Common myeloid progenitor, CD34-positive (primary cell): ENCODE data around the gene PHF3.

Experiments used
- CTCF ChIA-PET: fragments of 350-600 bp; sonication (Branson Sonifier 250); formaldehyde crosslinking; loops from one replicate; lab custom pipeline; 2021; ENCODE audit warnings: antibody characterized with exemption; lab: Charles Lee
- POLR2A ChIA-PET: fragments of 350-600 bp; sonication (Branson Sonifier 250); formaldehyde crosslinking; loops from one replicate; lab custom pipeline; 2021; ENCODE audit warnings: antibody characterized with exemption; lab: Charles Lee
- DNase-seq, 3 donors: peaks; one replicate each; pipeline versions ENCODE4 v3.0.0 to v3.0.0-alpha.2; 2013
- H3K27ac ChIP-seq, 2 experiments: 1 replicate in 1 of 2; 2 replicates in 1 of 2; pipeline ENCODE4 v1.7.0; 2013; ENCODE audit warnings: inconsistent platforms in 2 of 2, low read length in 2 of 2, mild to moderate bottlenecking in 2 of 2, low read depth in 1 of 2, moderate library complexity in 1 of 2; ENCODE audit not compliant: severe bottlenecking in 2 of 2, insufficient read depth in 1 of 2, poor library complexity in 1 of 2
- H3K27me3 ChIP-seq, 5 experiments: replicated peaks in 2 of 5; 1 replicate in 3 of 5; 2 replicates in 2 of 5; pipeline versions ENCODE4 v1.6.1 to v1.7.0; 2013; ENCODE audit warnings: low read length in 4 of 5, mild to moderate bottlenecking in 2 of 5, moderate library complexity in 2 of 5, inconsistent platforms in 1 of 5; ENCODE audit not compliant: insufficient read depth in 5 of 5, control insufficient read depth in 4 of 5
- H3K36me3 ChIP-seq, 4 experiments: 1 replicate in 2 of 4; 2 replicates in 2 of 4; pipeline versions ENCODE4 v1.6.1 to v1.7.0; 2013; ENCODE audit warnings: low read length in 3 of 4, control low read depth in 1 of 4, mild to moderate bottlenecking in 1 of 4; ENCODE audit not compliant: control insufficient read depth in 4 of 4, insufficient read depth in 4 of 4
- H3K4me1 ChIP-seq, 4 experiments: 1 replicate in 3 of 4; 2 replicates in 1 of 4; pipeline versions ENCODE4 v1.6.1 to v1.7.1; 2013; ENCODE audit warnings: low read length in 3 of 4, mild to moderate bottlenecking in 3 of 4, control low read depth in 1 of 4, inconsistent platforms in 1 of 4, moderate library complexity in 1 of 4; ENCODE audit not compliant: control insufficient read depth in 4 of 4, insufficient read depth in 4 of 4; ENCODE audit errors: control extremely low read depth in 1 of 4
- H3K4me3 ChIP-seq, 7 experiments: 1 replicate in 4 of 7; 2 replicates in 3 of 7; pipeline versions ENCODE4 v1.5.1 to v1.7.0; 2013; ENCODE audit warnings: mild to moderate bottlenecking in 7 of 7, low read length in 6 of 7, moderate library complexity in 6 of 7, inconsistent platforms in 2 of 7, low read depth in 2 of 7, control low read depth in 1 of 7; ENCODE audit not compliant: insufficient read depth in 4 of 7, control insufficient read depth in 1 of 7; ENCODE audit errors: extremely low read depth in 1 of 7
- H3K9me3 ChIP-seq, 5 experiments: 1 replicate in 4 of 5; 2 replicates in 1 of 5; pipeline versions ENCODE4 v1.6.1 to v1.7.1; 2013; ENCODE audit warnings: low read length in 4 of 5, mild to moderate bottlenecking in 2 of 5, inconsistent platforms in 1 of 5, low read depth in 1 of 5, moderate library complexity in 1 of 5; ENCODE audit not compliant: control insufficient read depth in 4 of 5, insufficient read depth in 2 of 5; ENCODE audit errors: control extremely low read depth in 1 of 5
- WGBS: methylation state at CpG from one replicate; pipeline ENCODE4 v1.1.5; 2013; ENCODE audit not compliant: insufficient coverage; 5-methylcytosine and 5-hydroxymethylcytosine counted together

The PHF3 gene

GRCh38 chr6:63643862-63644261, 8.3 kb downstream of the PHF3 start:
- Histone ChIP-seq H3K9me3 (no peaks in the 10 kb centered on the region), H3K27me3 (no peaks in the 10 kb centered on the region), H3K36me3 (peaks cover 3 to 10% (median 6%) of the 10 kb centered on the region in 4 experiments), H3K4me3 (peak overlapping the region in 1 of 7 experiments; percentile 36), H3K27ac (peak overlapping the region; percentile 40 to 73), H3K4me1 (peaks cover 0 to 20% (median 10%) of the 10 kb centered on the region in 4 experiments)
- WGBS: no CpG with 5 or more reads among the region's 1 CpG
- peak; percentile 78 to 91 (median 88) for DNase-seq
- ChIA-PET CTCF (interaction anchor here (1.5 to 1.8 kb wide), 2 partner anchors 42 to 45 kb away, joined by 4 read pairs; no protein-coding TSS in a partner anchor), POLR2A (no interaction called here)

- CTCF ChIA-PET: interaction anchor here (1.8 kb wide), 1 partner anchor 46 kb away, joined by 4 read pairs; no protein-coding TSS in a partner anchor
Observed at GRCh38 chr6:63644668-63645326, 9.2 kb downstream of the PHF3 start.

GRCh38 chr6:63649269-63649668, 13.7 kb downstream of the PHF3 start:
- no CpG with 5 or more reads among the region's 2 CpGs for WGBS
- Histone ChIP-seq H3K9me3 (peaks cover 0 to 5% (median 0%) of the 10 kb centered on the region in 5 experiments), H3K27me3 (no peaks in the 10 kb centered on the region), H3K4me1 (peaks cover 0 to 16% (median 6%) of the 10 kb centered on the region in 4 experiments), H3K27ac (peak overlapping the region in 1 of 2 experiments; percentile 39), H3K36me3 (peaks cover 2 to 14% (median 5%) of the 10 kb centered on the region in 4 experiments), H3K4me3 (peak overlapping the region in 1 of 7 experiments; percentile 24)
- CTCF ChIA-PET: interaction anchor here (0.9 to 1.0 kb wide), 2 partner anchors 13 to 36 kb away, joined by 4 to 5 read pairs; partner anchors contain the start of gene PHF3
- DNase-seq: peak in 2 of 3 donors; percentile 34 to 43
- POLR2A ChIA-PET: no interaction called here

More at GRCh38 chr6:63644668-63645326, 9.2 kb downstream of the PHF3 start:
- DNase-seq: no peak
- Histone ChIP-seq H3K4me1 (peaks cover 0 to 24% (median 11%) of the 10 kb centered on the region in 4 experiments), H3K27me3 (no peaks in the 10 kb centered on the region), H3K9me3 (no peaks in the 10 kb centered on the region), H3K4me3 (no peak overlapping the region), H3K36me3 (peaks cover 3 to 10% (median 6%) of the 10 kb centered on the region in 4 experiments), H3K27ac (peak overlapping the region; percentile 40 to 73)
- 100% methylated on average over 5 of the region's 11 CpGs for WGBS
- POLR2A ChIA-PET: no interaction called here

DNA sequence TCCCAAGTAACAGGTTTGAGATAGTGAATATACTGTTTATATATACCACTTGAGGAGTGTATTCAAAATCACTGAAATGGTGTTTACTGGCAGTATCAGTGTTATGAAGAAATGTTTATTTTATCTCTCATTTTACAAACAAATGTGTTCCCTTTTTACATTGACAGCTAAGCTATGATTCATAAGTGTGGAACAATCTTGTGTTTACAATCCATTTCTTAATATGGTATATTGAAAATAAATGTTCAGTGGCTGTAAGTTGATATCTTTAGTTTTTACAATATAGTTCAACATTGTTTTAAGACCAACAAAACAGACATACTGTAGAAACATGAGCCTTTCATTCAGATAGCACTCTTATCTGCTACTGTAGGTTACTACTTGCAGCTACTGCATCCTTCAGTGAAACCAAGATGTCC, 14.3 kb downstream of the PHF3 start:
- no peak for DNase-seq
- Histone ChIP-seq H3K9me3 (peaks cover 0 to 5% (median 0%) of the 10 kb centered on the region in 5 experiments), H3K36me3 (peaks cover 2 to 14% (median 5%) of the 10 kb centered on the region in 4 experiments), H3K27me3 (no peaks in the 10 kb centered on the region), H3K4me1 (peaks cover 0 to 13% (median 5%) of the 10 kb centered on the region in 4 experiments), H3K27ac (peak overlapping the region in 1 of 2 experiments; percentile 39), H3K4me3 (no peak overlapping the region)
- ChIA-PET POLR2A (no interaction called here), CTCF (interaction anchor here (1.0 kb wide), 1 partner anchor 13 kb away, joined by 5 read pairs; the partner anchor contains the start of gene PHF3)

- POLR2A ChIA-PET: no interaction called here
- H3K4me3 ChIP-seq: no peak overlapping the region
- H3K9me3 ChIP-seq: peaks cover 0 to 5% (median 0%) of the 10 kb centered on the region in 5 experiments
- H3K27me3 ChIP-seq: no peaks in the 10 kb centered on the region
- no CpG with 5 or more reads among the region's 2 CpGs for WGBS
- H3K36me3 ChIP-seq: peaks cover 0 to 7% (median 3%) of the 10 kb centered on the region in 4 experiments
- H3K4me1 ChIP-seq: peaks cover 0 to 12% (median 5%) of the 10 kb centered on the region in 4 experiments
- no peak for DNase-seq
- CTCF ChIA-PET: interaction anchor here (1.8 to 1.9 kb wide), 2 partner anchors 10 to 30 kb away, joined by 5 read pairs; no protein-coding TSS in a partner anchor
- no peak overlapping the region for H3K27ac ChIP-seq
Observed at GRCh38 chr6:63652980-63653379, 17.4 kb downstream of the PHF3 start.

DNA sequence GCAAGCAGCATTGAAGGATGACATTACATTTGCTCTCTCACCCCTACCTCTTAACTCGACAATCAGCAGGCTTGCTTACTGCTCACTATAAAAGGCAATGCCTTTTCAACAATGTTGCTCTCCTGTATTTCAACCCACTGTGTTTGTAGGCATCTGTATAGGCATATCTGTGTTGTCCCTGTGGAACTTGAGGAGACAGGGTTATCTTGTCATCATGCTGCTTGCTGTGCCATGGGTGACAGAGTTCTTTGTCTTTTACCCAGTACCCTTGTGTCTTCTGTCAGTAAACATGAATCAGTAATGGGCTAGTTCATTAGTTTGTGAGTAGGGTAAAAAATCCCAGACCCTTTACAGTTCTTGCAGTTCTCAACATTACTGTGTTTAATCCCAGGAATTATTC, 25.2 kb downstream of the PHF3 start:
- CTCF ChIA-PET: no interaction called here
- Histone ChIP-seq H3K36me3 (peaks cover 0 to 3% (median under 1%) of the 10 kb centered on the region in 4 experiments), H3K4me1 (no peaks in the 10 kb centered on the region), H3K9me3 (no peaks in the 10 kb centered on the region), H3K4me3 (no peak overlapping the region), H3K27ac (peak overlapping the region in 1 of 2 experiments; percentile 16), H3K27me3 (no peaks in the 10 kb centered on the region)
- no peak for DNase-seq
- POLR2A ChIA-PET: interaction anchor here (0.6 kb wide), 1 partner anchor 126 kb away, joined by 4 read pairs; no protein-coding TSS in a partner anchor
- WGBS: 100% methylated on average over 1 of the region's 1 CpG
